GM21529 (cell line): ENCODE measurements around the gene TRMT2A.
"Not testable (repeated sequence)": the region's sequence is repeated elsewhere in the genome, so short reads cannot be mapped to it uniquely, and the experiment has no call there.

Source experiments
- ATAC-seq: cut with Tn5 transposase; IDR thresholded peaks from one replicate; pipeline ENCODE4 v1.9.1; 2021; ENCODE audit not compliant: unreplicated experiment

Gene TRMT2A

GRCh38 chr22:20116951-20117632, at the start of gene TRMT2A:
TRMT2A (minus strand) TSS chr22:20117226; CDS start chr22:20116906, 320 bp downstream.
- peak; percentile 63 for ATAC-seq

GRCh38 chr22:20166703-20167102, 49.7 kb upstream of the TRMT2A start:
- ATAC-seq, result no peak

- ATAC-seq, result no peak
Measured at GRCh38 chr22:20165913-20166312, 48.9 kb upstream of the TRMT2A start.

GRCh38 chr22:20165421-20165820, 48.4 kb upstream of the TRMT2A start:
- no peak for ATAC-seq

- no peak for ATAC-seq
Measured at GRCh38 chr22:20164863-20165262, 47.8 kb upstream of the TRMT2A start.

- no peak for ATAC-seq
Measured at GRCh38 chr22:20160041-20160440, 43.0 kb upstream of the TRMT2A start.

- not testable (repeated sequence) for ATAC-seq
Measured at GRCh38 chr22:20159531-20159930, 42.5 kb upstream of the TRMT2A start.

- ATAC-seq, result no peak
Measured at GRCh38 chr22:20159076-20159475, 42.0 kb upstream of the TRMT2A start.

GRCh38 chr22:20158391-20159036, 41.5 kb upstream of the TRMT2A start:
- no peak for ATAC-seq

GRCh38 chr22:20157430-20158183, 40.6 kb upstream of the TRMT2A start:
- ATAC-seq, result no peak

GRCh38 chr22:20156611-20157429, 39.8 kb upstream of the TRMT2A start:
- ATAC-seq, result no peak

- ATAC-seq, result no peak
Measured at GRCh38 chr22:20156042-20156389, 39.0 kb upstream of the TRMT2A start.

GRCh38 chr22:20155330-20156041, 38.5 kb upstream of the TRMT2A start:
- no peak for ATAC-seq

GRCh38 chr22:20154602-20155187, 37.7 kb upstream of the TRMT2A start:
- ATAC-seq, result no peak

GRCh38 chr22:20153945-20154344, 36.9 kb upstream of the TRMT2A start:
- no peak for ATAC-seq

GRCh38 chr22:20152464-20152890, 35.5 kb upstream of the TRMT2A start:
- ATAC-seq, result no peak

- ATAC-seq, result no peak
Measured at GRCh38 chr22:20151276-20151588, 34.2 kb upstream of the TRMT2A start.

- ATAC-seq, result no peak
Measured at GRCh38 chr22:20150381-20151275, 33.6 kb upstream of the TRMT2A start, which contains the start of gene CCDC188. CCDC188 (minus strand) TSS chr22:20151055; CDS start chr22:20150986, 69 bp downstream.
